CD4-positive, alpha-beta T cell (primary cell): ENCODE data around the gene TLNRD1. TPM values are rescaled to one million over a fixed set of nuclear protein-coding genes. Genes with fewer than 3 reads are reported as not detected.

Experiments used
- ATAC-seq: fragments of 200-7000 bp; cut with Tn5 transposase; one replicate; pipeline ENCODE4 v1.10.0; 2022; ENCODE audit warnings: mild to moderate bottlenecking; ENCODE audit not compliant: poor library complexity
- CTCF ChIA-PET: fragments of 350-600 bp; sonication (Branson Sonifier 250); formaldehyde crosslinking; loops from one replicate; lab custom pipeline; 2021; ENCODE audit warnings: antibody characterized with exemption, inconsistent platforms; lab: Charles Lee
- POLR2A ChIA-PET: fragments of 350-600 bp; sonication (Branson Sonifier 250); formaldehyde crosslinking; loops from one replicate; lab custom pipeline; 2021; ENCODE audit warnings: antibody characterized with exemption, inconsistent platforms; lab: Charles Lee
- DNase-seq, 14 experiments: peaks; one replicate each; pipeline ENCODE4 v3.0.0-alpha.2; 2013 to 2020; ENCODE audit warnings: mixed read lengths in 2 of 14
- H3K27ac ChIP-seq, 2 donors: one replicate each; pipeline versions ENCODE4 v1.5.1 to v1.7.0; 2013; ENCODE audit warnings: low read length in 2 of 2, low read depth in 1 of 2, mild to moderate bottlenecking in 1 of 2
- H3K27me3 ChIP-seq, 2 experiments: 1 replicate in 1 of 2; 2 replicates in 1 of 2; pipeline versions ENCODE4 v1.6.1 to v1.7.0; 2013; ENCODE audit warnings: low read length in 2 of 2, control low read depth in 1 of 2, mild to moderate bottlenecking in 1 of 2, moderate library complexity in 1 of 2; ENCODE audit not compliant: insufficient read depth in 2 of 2, control insufficient read depth in 1 of 2
- H3K36me3 ChIP-seq: one replicate; pipeline ENCODE4 v1.6.1; 2013; ENCODE audit warnings: low read length, control low read depth; ENCODE audit not compliant: insufficient read depth
- H3K4me1 ChIP-seq: one replicate; pipeline ENCODE4 v1.6.1; 2013; ENCODE audit warnings: low read length, control low read depth; ENCODE audit not compliant: insufficient read depth
- H3K4me3 ChIP-seq: one replicate; pipeline ENCODE4 v1.5.1; 2013; ENCODE audit warnings: mild to moderate bottlenecking, low read length, moderate library complexity
- H3K9me3 ChIP-seq, 2 experiments: 1 replicate in 1 of 2; 2 replicates in 1 of 2; pipeline versions ENCODE4 v1.6.1 to v1.7.0; 2013; ENCODE audit warnings: low read length in 2 of 2, mild to moderate bottlenecking in 2 of 2, control low read depth in 1 of 2, moderate library complexity in 1 of 2; ENCODE audit not compliant: control insufficient read depth in 1 of 2, insufficient read depth in 1 of 2
- H3K27ac Mint-ChIP-seq: one replicate; pipeline ENCODE4 v1.8.0; 2020; ENCODE audit warnings: mixed read lengths
- H3K27me3 Mint-ChIP-seq: one replicate; pipeline ENCODE4 v1.8.0; 2021; ENCODE audit warnings: mixed read lengths
- H3K36me3 Mint-ChIP-seq: one replicate; pipeline ENCODE4 v1.8.0; 2021; ENCODE audit warnings: low read depth, mixed read lengths
- H3K4me1 Mint-ChIP-seq: one replicate; pipeline ENCODE4 v1.8.0; 2021; ENCODE audit warnings: low read depth, mixed read lengths
- H3K4me3 Mint-ChIP-seq: one replicate; pipeline ENCODE4 v1.8.0; 2020; ENCODE audit warnings: mild to moderate bottlenecking, mixed read lengths
- H3K9me3 Mint-ChIP-seq: one replicate; pipeline ENCODE4 v1.8.0; 2020; ENCODE audit warnings: mixed read lengths
- CTCF ChIP-seq: fragments of 200-600 bp; IDR thresholded peaks from one replicate; pipeline ENCODE4 v1.8.0; 2022; ENCODE audit warnings: antibody characterized with exemption, mild to moderate bottlenecking
- intact Hi-C, 2 experiments: fragments of 100-400 bp; cut with DNase I in 1 of 2; cut with micrococcal nuclease in 1 of 2; formaldehyde crosslinking; loops; one replicate each; pipeline versions ENCODE4 v1.15.1 to v1.9.0; 2023 to 2025; cut with DNase I, micrococcal nuclease
- total RNA-seq, 174 experiments: library from RNA in 2 of 174; stranded (reverse) in 2 of 174; gene quantifications; one replicate each; pipeline ENCODE4 v1.2.3 and lab custom pipeline; 2021 to 2026

TLNRD1 gene
- total RNA-seq, 2 experiments from 2014 or later, result 10.5 to 12.3 TPM

- POLR2A ChIA-PET, result no interaction called here
- DNase-seq (no peak), ATAC-seq (no peak)
- H3K27ac Mint-ChIP-seq, result no peak overlapping the region
- H3K4me3 ChIP-seq, result no peak overlapping the region
- no peak overlapping the region for H3K4me3 Mint-ChIP-seq
- H3K4me1 ChIP-seq, result peaks cover 8% of the 10 kb centered on the region
- no peak for TF ChIP-seq CTCF
- no peaks in the 10 kb centered on the region for H3K9me3 Mint-ChIP-seq
- no peaks in the 10 kb centered on the region for H3K27me3 Mint-ChIP-seq
- no peaks in the 10 kb centered on the region for H3K27me3 ChIP-seq
- CTCF ChIA-PET, result no interaction called here
- H3K36me3 ChIP-seq, result no peaks in the 10 kb centered on the region
- H3K27ac ChIP-seq, result no peak overlapping the region
- intact Hi-C loops, result no loop called here
- no peaks in the 10 kb centered on the region for H3K9me3 ChIP-seq
- peaks cover 12% of the 10 kb centered on the region for H3K4me1 Mint-ChIP-seq
- no peaks in the 10 kb centered on the region for H3K36me3 Mint-ChIP-seq
Observed at GRCh38 chr15:81037952-81038743, 37.4 kb downstream of the TLNRD1 start.

GRCh38 chr15:81038975-81039607 is 38.4 kb downstream of the TLNRD1 start:
- Mint-ChIP-seq H3K36me3 (no peaks in the 10 kb centered on the region), H3K27ac (no peak overlapping the region), H3K4me1 (peaks cover 12% of the 10 kb centered on the region), H3K27me3 (no peaks in the 10 kb centered on the region), H3K4me3 (no peak overlapping the region), H3K9me3 (no peaks in the 10 kb centered on the region)
- Histone ChIP-seq H3K4me1 (peaks cover 8% of the 10 kb centered on the region), H3K27me3 (no peaks in the 10 kb centered on the region), H3K4me3 (no peak overlapping the region), H3K36me3 (no peaks in the 10 kb centered on the region), H3K9me3 (no peaks in the 10 kb centered on the region), H3K27ac (no peak overlapping the region)
- POLR2A ChIA-PET, result interaction anchor here (0.9 to 1.1 kb wide), 3 partner anchors 9 to 47 kb away, joined by 3 read pairs; no protein-coding TSS in a partner anchor
- no peak for DNase-seq
- CTCF ChIA-PET, result no interaction called here
- no peak for TF ChIP-seq CTCF
- no peak for ATAC-seq
- intact Hi-C loops, result no loop called here

GRCh38 chr15:81040757-81041156 is 40.0 kb downstream of the TLNRD1 start:
- H3K9me3 Mint-ChIP-seq, result no peaks in the 10 kb centered on the region
- Histone ChIP-seq H3K27me3 (no peaks in the 10 kb centered on the region), H3K4me1 (peaks cover 8% of the 10 kb centered on the region), H3K4me3 (no peak overlapping the region), H3K27ac (no peak overlapping the region), H3K9me3 (no peaks in the 10 kb centered on the region), H3K36me3 (no peaks in the 10 kb centered on the region)
- H3K4me1 Mint-ChIP-seq, result peaks cover 12% of the 10 kb centered on the region
- intact Hi-C loops, result no loop called here
- ChIA-PET CTCF (no interaction called here), POLR2A (no interaction called here)
- no peaks in the 10 kb centered on the region for H3K36me3 Mint-ChIP-seq
- no peaks in the 10 kb centered on the region for H3K27me3 Mint-ChIP-seq
- no peak overlapping the region for H3K4me3 Mint-ChIP-seq
- H3K27ac Mint-ChIP-seq, result no peak overlapping the region
- ATAC-seq, result no peak
- DNase-seq, result no peak
- no peak for TF ChIP-seq CTCF
